K562 (cell line): ENCODE measurements around the gene FOXE1. TPM values are rescaled to one million over a fixed set of nuclear protein-coding genes. Genes with fewer than 3 reads are reported as not detected.

Source experiments
- ATAC-seq: fragments of 200-7000 bp; cut with Tn5 transposase; 3 replicates; pipeline ENCODE4 v1.9.1; 2020; ENCODE audit warnings: moderate library complexity
- BruUV-seq: library from RNA; stranded (reverse); fragments of 400-500 nt; replicated peaks from 2 replicates; lab custom pipeline; 2021; lab: Mats Ljungman, UMichigan
- CTCF ChIA-PET: fragments of 300-600 bp; formaldehyde crosslinking; extraction: SDS; loops from one replicate; lab custom pipeline; 2021; ENCODE audit warnings: low intra/inter-chr PET ratio; lab: Yijun Ruan, JAX
- POLR2A ChIA-PET: fragments of 300-600, 350-650 bp; sonication (Branson Sonifier 250); formaldehyde crosslinking; extraction: SDS; loops from one replicate; lab custom pipeline; 2021; ENCODE audit warnings: antibody characterized with exemption, inconsistent platforms; lab: Yijun Ruan, JAX
- DNase-seq, 4 experiments: peaks; one replicate each; pipeline versions ENCODE4 v3.0.0 to v3.0.0-alpha.2; 2011 to 2018; ENCODE audit warnings: low spot score in 3 of 4, mixed read lengths in 3 of 4; ENCODE audit errors: extremely low read depth in 1 of 4
- FAIRE-seq: peaks from 2 replicates; lab custom pipeline; 2011; peaks lifted over from hg19 to GRCh38; lab: Jason Lieb, UNC
- H2AFZ ChIP-seq: 2 replicates; pipeline ENCODE4 v1.6.0; 2011; ENCODE audit warnings: low read depth, low read length, control low read depth, inconsistent platforms
- H3K27ac ChIP-seq: fragments of 200-600 bp; 3 replicates; pipeline ENCODE4 v1.8.0; 2011; ENCODE audit warnings: low read depth, mild to moderate bottlenecking, control low read depth, inconsistent platforms, low read length, moderate library complexity, mixed read lengths; ENCODE audit errors: extremely low read depth
- H3K27me3 ChIP-seq, 2 experiments: fragments of 300-600 bp in 1 of 2; 2 replicates in 1 of 2; 3 replicates in 1 of 2; pipeline versions ENCODE4 v1.6.0 to v1.8.0; 2011; ENCODE audit warnings: inconsistent platforms in 2 of 2, low read length in 2 of 2, mild to moderate bottlenecking in 1 of 2, mixed read lengths in 1 of 2, moderate library complexity in 1 of 2; ENCODE audit not compliant: control insufficient read depth in 2 of 2, insufficient read depth in 2 of 2
- H3K36me3 ChIP-seq: fragments of 300-600 bp; 3 replicates; pipeline ENCODE4 v1.8.0; 2011; ENCODE audit warnings: mild to moderate bottlenecking, low read length, inconsistent platforms; ENCODE audit not compliant: control insufficient read depth, insufficient read depth
- H3K4me1 ChIP-seq, 2 experiments: fragments of 200-600 bp in 1 of 2; replicated peaks in 1 of 2; 2 replicates in 1 of 2; 3 replicates in 1 of 2; pipeline versions ENCODE4 v1.5.1 to v1.8.0; 2011; ENCODE audit warnings: inconsistent platforms in 2 of 2, low read length in 2 of 2, mild to moderate bottlenecking in 1 of 2, mixed read lengths in 1 of 2, moderate library complexity in 1 of 2; ENCODE audit not compliant: control insufficient read depth in 2 of 2, insufficient read depth in 2 of 2
- H3K4me2 ChIP-seq: 2 replicates; pipeline ENCODE4 v1.6.1; 2011; ENCODE audit warnings: low read length, control low read depth, inconsistent platforms, mixed read lengths; ENCODE audit not compliant: insufficient read depth
- H3K4me3 ChIP-seq: fragments of 200-600 bp; sonication (generic), shearing (Covaris generic); 2 replicates; pipeline ENCODE4 v1.5.1; 2016; ENCODE audit warnings: control low read depth, inconsistent platforms
- H3K79me2 ChIP-seq: fragments of 200-600 bp; 3 replicates; pipeline ENCODE4 v1.8.0; 2011; ENCODE audit warnings: low read length, inconsistent platforms; ENCODE audit not compliant: control insufficient read depth, insufficient read depth
- H3K9ac ChIP-seq, 2 experiments: 2 replicates each; pipeline versions ENCODE4 v1.6.0 to v1.6.1; 2011; ENCODE audit warnings: low read depth in 2 of 2, low read length in 2 of 2, control low read depth in 1 of 2, inconsistent platforms in 1 of 2, mild to moderate bottlenecking in 1 of 2, mixed read lengths in 1 of 2; ENCODE audit not compliant: insufficient read depth in 1 of 2
- H3K9me1 ChIP-seq: one replicate; pipeline ENCODE4 v1.6.0; 2011; ENCODE audit warnings: inconsistent platforms, mild to moderate bottlenecking, low read length, moderate library complexity; ENCODE audit not compliant: control insufficient read depth, insufficient read depth
- H3K9me3 ChIP-seq: replicated peaks from 2 replicates; pipeline ENCODE4 v1.5.1; 2011; ENCODE audit warnings: low read depth, low read length, inconsistent platforms; ENCODE audit not compliant: control insufficient read depth, insufficient read depth
- H4K20me1 ChIP-seq: replicated peaks from 2 replicates; pipeline ENCODE4 v1.6.1; 2011; ENCODE audit warnings: low read length, inconsistent platforms, mixed read lengths; ENCODE audit not compliant: control insufficient read depth, insufficient read depth
- BHLHE40 ChIP-seq: IDR thresholded peaks from 2 replicates; pipeline ENCODE4 v1.6.1; 2011; ENCODE audit warnings: low read length, improper control_type of control experiment
- CBX1 ChIP-seq: sonication (generic); IDR thresholded peaks from 2 replicates; pipeline ENCODE4 v1.6.1; 2016; ENCODE audit warnings: antibody characterized with exemption, low read depth, mild to moderate bottlenecking
- CSDE1 ChIP-seq, 2 experiments: fragments of 450-650 bp; IDR thresholded peaks; 2 replicates each; pipeline ENCODE4 v1.6.1; 2016; ENCODE audit warnings: mild to moderate bottlenecking in 1 of 2
- JUND ChIP-seq, 2 experiments: IDR thresholded peaks; 2 replicates in 1 of 2; 3 replicates in 1 of 2; pipeline ENCODE4 v1.6.1; 2011; ENCODE audit warnings: borderline replicate concordance in 2 of 2, low read depth in 2 of 2, low read length in 2 of 2, improper control_type of control experiment in 1 of 2, missing biosample characterization in 1 of 2, missing genetic modification characterization in 1 of 2, missing genetic modification reagents in 1 of 2
- MED1 ChIP-seq: sonication (generic); formaldehyde crosslinking; IDR thresholded peaks from 2 replicates; pipeline ENCODE4 v1.8.1; 2023; ENCODE audit warnings: missing genetic modification reagents, borderline replicate concordance
- MEIS2 ChIP-seq: fragments of 450-650 bp; IDR thresholded peaks from 2 replicates; pipeline ENCODE4 v1.6.1; 2014; ENCODE audit warnings: mild to moderate bottlenecking; ENCODE audit not compliant: partially characterized antibody
- RAD21 ChIP-seq, 2 experiments: fragments of 250-450 bp in 1 of 2; fragments of 450-650 bp in 1 of 2; sonication (Bioruptor Pico) in 1 of 2; formaldehyde crosslinking in 1 of 2; IDR thresholded peaks in 1 of 2; conservative IDR thresholded peaks in 1 of 2; 2 replicates each; pipeline versions ENCODE4 v1.4.0 to v1.8.0; 2020 to 2022; ENCODE audit warnings: mild to moderate bottlenecking in 2 of 2, moderate library complexity in 1 of 2
- ZNF41 ChIP-seq: fragments of 250-450 bp; sonication (Bioruptor Pico); conservative IDR thresholded peaks from 2 replicates; pipeline ENCODE4 v1.4.0; 2020; ENCODE audit warnings: mild to moderate bottlenecking
- WGBS: fragments of 100-300 bp; shearing (Covaris generic); methylation state at CpG from one replicate; pipeline ENCODE4 v1.1.6; 2016; ENCODE audit warnings: low coverage, mixed read lengths; ENCODE audit not compliant: insufficient coverage; ENCODE audit errors: missing lambda C conversion rate; 5-methylcytosine and 5-hydroxymethylcytosine counted together
- in situ Hi-C: fragments of 300-500 bp; cut with MboI; formaldehyde crosslinking; loops from 4 replicates; pipeline ENCODE4 v1.15.0; 2018; ENCODE audit warnings: inconsistent platforms, mixed read lengths
- intact Hi-C: fragments of 100-400 bp; cut with micrococcal nuclease; formaldehyde crosslinking; loops from 2 replicates; pipeline ENCODE4 v1.14.2; 2022
- polyA plus RNA-seq, 8 experiments: library from polyadenylated mRNA; depleted of rRNA in 4 of 8; stranded (reverse) in 5 of 8; unstranded in 3 of 8; fragments of >200 nt; fragmentation: Nextera tagmentation in 2 of 8; fragmentation: Illumina TruSeq in 1 of 8; extraction: Ambion mirVana in 2 of 8; extraction: Trizol in 1 of 8; gene quantifications; 2 replicates each; pipeline versions ENCODE4 v1.2.1 to v1.2.3, GENCODE V29; 2011 to 2014; ENCODE audit warnings: inconsistent platforms in 1 of 8, missing spikeins in 1 of 8
- total RNA-seq, 7 experiments: library from RNA; depleted of rRNA in 6 of 7; stranded (reverse); fragments of >200 nt in 6 of 7; fragmentation: Illumina TruSeq in 2 of 7; extraction: Trizol in 2 of 7; gene quantifications; 2 replicates each; pipeline versions ENCODE4 v1.2.1 to v1.2.3, GENCODE V29; 2011 to 2021; ENCODE audit warnings: low replicate concordance in 1 of 7
- TF ChIP-seq, protein P1 (sequence below): sonication (generic); formaldehyde crosslinking; IDR thresholded peaks from 2 replicates; pipeline ENCODE4 v1.8.0; 2022; ENCODE audit warnings: mild to moderate bottlenecking, missing genetic modification reagents

The FOXE1 gene
- total and polyA plus RNA-seq, 9 of the 15 experiments (the other 6 are each of a cell fraction or from before 2014, with no cell fraction given): not detected

DNA sequence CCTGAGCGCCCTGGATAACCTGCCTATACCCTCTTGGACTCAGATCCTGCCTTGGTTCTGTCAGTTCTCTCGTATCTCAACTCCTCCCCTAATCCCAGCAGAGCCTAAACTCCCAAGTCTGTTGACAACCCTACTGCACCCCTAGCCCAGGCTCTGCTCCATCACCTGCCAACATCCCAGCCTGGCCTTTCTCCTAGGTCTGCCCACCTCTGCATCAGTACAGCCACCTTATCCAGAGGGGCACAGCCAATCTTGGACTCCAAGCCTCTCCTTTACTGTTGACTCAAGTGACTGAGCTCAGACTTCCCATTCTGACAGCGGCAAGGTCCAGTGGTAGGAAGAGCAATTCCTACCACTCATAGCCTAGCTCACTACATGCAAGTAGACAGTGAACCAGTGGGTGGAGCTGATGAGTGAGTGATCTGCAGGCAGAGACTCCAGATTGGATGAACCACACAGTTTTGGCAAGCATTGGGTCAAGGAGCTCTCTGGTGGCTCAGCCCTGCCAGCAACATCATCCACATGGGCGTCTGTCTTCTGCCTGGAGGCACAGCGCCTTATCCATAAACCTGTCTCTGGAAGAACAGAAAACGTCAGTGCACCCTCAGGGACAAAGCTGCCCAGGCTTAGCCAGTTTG lies 42.8 kb downstream of the FOXE1 start (continued):
- TF ChIP-seq JUND (IDR thresholded peaks at IDR 0.05; ENCODE audit: borderline replicate concordance, low read depth, low read length): peak; percentile 4; the same call in 1 of the 2 replicates
- no peak for TF ChIP-seq JUND (tag; IDR thresholded peaks at IDR 0.05; ENCODE audit: borderline replicate concordance, low read depth, low read length)
- no peak for TF ChIP-seq BHLHE40
- no peak for TF ChIP-seq CBX1
- TF ChIP-seq RAD21 (CRISPR knock-in tag; conservative IDR thresholded peaks at IDR 0.05 in 1 of 2, IDR thresholded peaks at IDR 0.05 in 1 of 2): peak in 1 of 2 experiments; percentile 52; a peak in 2 of 4 replicates
- TF ChIP-seq ZNF41 (CRISPR knock-in tag): no peak
- TF ChIP-seq MEIS2: peak; percentile 42
- TF ChIP-seq, all 486 proteins: peak for 10

- H2AFZ ChIP-seq: no peak overlapping the region
- H3K9me3 ChIP-seq: no peaks in the 10 kb centered on the region
- no peak for ATAC-seq
- no peaks in the 10 kb centered on the region for H3K9me1 ChIP-seq
- H3K79me2 ChIP-seq: no peaks in the 10 kb centered on the region
- WGBS: 76% methylated on average over 9 of the region's 9 CpGs
- no peak overlapping the region for H3K9ac ChIP-seq
- no peaks in the 10 kb centered on the region for H4K20me1 ChIP-seq
- intact Hi-C loops (no loop called here), in situ Hi-C loops (loop anchor here (25.0 kb wide), 2 partner anchors 362 to 887 kb away; partner anchors contain the start of genes ANKS6 and TBC1D2)
- BruUV-seq: no TSS peak
- no peak for DNase-seq
- H3K4me3 ChIP-seq: no peak overlapping the region
- H3K27ac ChIP-seq: no peak overlapping the region
- no peaks in the 10 kb centered on the region for H3K27me3 ChIP-seq
- H3K4me1 ChIP-seq: no peaks in the 10 kb centered on the region; a peak in 1 of 5 replicates
- ChIA-PET POLR2A (interaction anchor here (0.6 to 1.1 kb wide), 5 partner anchors 9 to 1221 kb away, joined by 3 to 5 read pairs (median 3); no protein-coding TSS in a partner anchor), CTCF (interaction anchor here (1.6 kb wide), 1 partner anchor 190 kb away, joined by 9 read pairs; no protein-coding TSS in a partner anchor)
- no peak overlapping the region for H3K4me2 ChIP-seq
- no peak for TF ChIP-seq CSDE1 (IDR thresholded peaks at IDR 0.05)
- TF ChIP-seq, protein P1, sequence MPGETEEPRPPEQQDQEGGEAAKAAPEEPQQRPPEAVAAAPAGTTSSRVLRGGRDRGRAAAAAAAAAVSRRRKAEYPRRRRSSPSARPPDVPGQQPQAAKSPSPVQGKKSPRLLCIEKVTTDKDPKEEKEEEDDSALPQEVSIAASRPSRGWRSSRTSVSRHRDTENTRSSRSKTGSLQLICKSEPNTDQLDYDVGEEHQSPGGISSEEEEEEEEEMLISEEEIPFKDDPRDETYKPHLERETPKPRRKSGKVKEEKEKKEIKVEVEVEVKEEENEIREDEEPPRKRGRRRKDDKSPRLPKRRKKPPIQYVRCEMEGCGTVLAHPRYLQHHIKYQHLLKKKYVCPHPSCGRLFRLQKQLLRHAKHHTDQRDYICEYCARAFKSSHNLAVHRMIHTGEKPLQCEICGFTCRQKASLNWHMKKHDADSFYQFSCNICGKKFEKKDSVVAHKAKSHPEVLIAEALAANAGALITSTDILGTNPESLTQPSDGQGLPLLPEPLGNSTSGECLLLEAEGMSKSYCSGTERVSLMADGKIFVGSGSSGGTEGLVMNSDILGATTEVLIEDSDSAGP (CRISPR knock-in tag): no peak
- TF ChIP-seq MED1 (CRISPR knock-in tag): no peak
- H3K36me3 ChIP-seq: peaks cover 10% of the 10 kb centered on the region; the same call in 1 of the 3 replicates
- FAIRE-seq: no peak
These were observed 47.2 kb downstream of the FOXE1 start for GRCh38 chr9:97900103-97900737.
